CD14-positive monocyte (primary cell): ENCODE results near the gene PHETA2. TPM values are rescaled to one million over a fixed set of nuclear protein-coding genes. Genes with fewer than 3 reads are reported as not detected.

Source experiments
- DNase-seq, 3 donors: peaks; one replicate each; pipeline ENCODE4 v3.0.0-alpha.2; 2011 to 2022
- H2AFZ ChIP-seq: 2 replicates; pipeline ENCODE4 v1.6.0; 2012; ENCODE audit warnings: mild to moderate bottlenecking, low read depth, low read length, inconsistent platforms; ENCODE audit not compliant: insufficient read depth, poor library complexity, severe bottlenecking
- H3K27ac ChIP-seq, 2 donors: 1 replicate in 1 of 2; 2 replicates in 1 of 2; pipeline ENCODE4 v1.5.1; 2012 to 2013; ENCODE audit warnings: low read length in 2 of 2, control low read depth in 1 of 2, inconsistent platforms in 1 of 2, low read depth in 1 of 2, mild to moderate bottlenecking in 1 of 2
- H3K27me3 ChIP-seq, 2 donors: one replicate each; pipeline versions ENCODE4 v1.6.0 to v1.6.1; 2011 to 2013; ENCODE audit warnings: low read length in 2 of 2; ENCODE audit not compliant: control insufficient read depth in 2 of 2, insufficient read depth in 2 of 2
- H3K36me3 ChIP-seq, 2 donors: replicated peaks in 1 of 2; 1 replicate in 1 of 2; 2 replicates in 1 of 2; pipeline versions ENCODE4 v1.5.1 to v1.6.1; 2012 to 2013; ENCODE audit warnings: low read length in 2 of 2, control low read depth in 1 of 2, inconsistent platforms in 1 of 2, mild to moderate bottlenecking in 1 of 2; ENCODE audit not compliant: insufficient read depth in 2 of 2, control insufficient read depth in 1 of 2
- H3K4me1 ChIP-seq, 2 donors: 1 replicate in 1 of 2; 2 replicates in 1 of 2; pipeline versions ENCODE4 v1.5.1 to v1.6.1; 2012 to 2013; ENCODE audit warnings: low read length in 2 of 2, control low read depth in 1 of 2, inconsistent platforms in 1 of 2, mild to moderate bottlenecking in 1 of 2, moderate library complexity in 1 of 2; ENCODE audit not compliant: insufficient read depth in 2 of 2, control insufficient read depth in 1 of 2
- H3K4me2 ChIP-seq: replicated peaks from 2 replicates; pipeline ENCODE3; 2012; ENCODE audit warnings: low read length, moderate library complexity, mild to moderate bottlenecking; ENCODE audit not compliant: poor library complexity, severe bottlenecking; ENCODE audit errors: extremely low read depth
- H3K4me3 ChIP-seq, 3 experiments: fragments of 200-600 bp in 1 of 3; sonication (generic) in 1 of 3; replicated peaks in 1 of 3; 1 replicate in 2 of 3; 2 replicates in 1 of 3; pipeline ENCODE4 v1.5.1; 2011 to 2013; ENCODE audit warnings: low read length in 3 of 3, mild to moderate bottlenecking in 3 of 3, control low read depth in 2 of 3, low read depth in 2 of 3, inconsistent platforms in 1 of 3, moderate library complexity in 1 of 3
- H3K79me2 ChIP-seq: 2 replicates; pipeline ENCODE4 v1.6.0; 2012; ENCODE audit warnings: mild to moderate bottlenecking, control low read depth, inconsistent platforms, low read length, moderate library complexity; ENCODE audit not compliant: insufficient read depth
- H3K9ac ChIP-seq: 2 replicates; pipeline ENCODE4 v1.6.0; 2017; ENCODE audit warnings: low read length, mild to moderate bottlenecking; ENCODE audit not compliant: insufficient read depth, poor library complexity, severe bottlenecking
- H3K9me3 ChIP-seq, 2 donors: replicated peaks in 1 of 2; 1 replicate in 1 of 2; 2 replicates in 1 of 2; pipeline versions ENCODE4 v1.5.1 to v1.6.1; 2012 to 2013; ENCODE audit warnings: low read length in 2 of 2, control low read depth in 1 of 2; ENCODE audit not compliant: control insufficient read depth in 1 of 2, insufficient read depth in 1 of 2
- H4K20me1 ChIP-seq: 2 replicates; pipeline ENCODE4 v1.6.0; 2012; ENCODE audit warnings: mild to moderate bottlenecking, low read length, control low read depth, moderate library complexity; ENCODE audit not compliant: insufficient read depth
- H3K27ac Mint-ChIP-seq, 7 donors: one replicate each; pipeline ENCODE4 v1.8.0; 2020; ENCODE audit warnings: mild to moderate bottlenecking in 7 of 7, mixed read lengths in 7 of 7, moderate library complexity in 6 of 7, inconsistent platforms in 2 of 7
- H3K27me3 Mint-ChIP-seq, 3 donors: one replicate each; pipeline ENCODE4 v1.8.0; 2021 to 2022; ENCODE audit warnings: low read depth in 3 of 3, mild to moderate bottlenecking in 3 of 3, mixed read lengths in 3 of 3, moderate library complexity in 3 of 3, inconsistent platforms in 1 of 3
- H3K36me3 Mint-ChIP-seq, 2 donors: one replicate each; pipeline ENCODE4 v1.8.0; 2020; ENCODE audit warnings: mixed read lengths in 2 of 2, inconsistent platforms in 1 of 2, mild to moderate bottlenecking in 1 of 2
- H3K4me1 Mint-ChIP-seq: one replicate; pipeline ENCODE4 v1.8.0; 2020; ENCODE audit warnings: mild to moderate bottlenecking, mixed read lengths
- H3K4me3 Mint-ChIP-seq, 2 donors: one replicate each; pipeline ENCODE4 v1.8.0; 2020; ENCODE audit warnings: mild to moderate bottlenecking in 2 of 2, mixed read lengths in 2 of 2, moderate library complexity in 1 of 2
- H3K9me3 Mint-ChIP-seq, 7 donors: one replicate each; pipeline ENCODE4 v1.8.0; 2020 to 2022; ENCODE audit warnings: mixed read lengths in 7 of 7, mild to moderate bottlenecking in 6 of 7, moderate library complexity in 6 of 7, inconsistent platforms in 2 of 7
- WGBS: methylation state at CpG from one replicate; pipeline ENCODE4 v1.1.5; 2013; ENCODE audit warnings: missing lambda C conversion rate; ENCODE audit not compliant: insufficient coverage; 5-methylcytosine and 5-hydroxymethylcytosine counted together
- intact Hi-C, 2 donors: fragments of 100-400 bp; cut with micrococcal nuclease; formaldehyde crosslinking; loops; one replicate each; pipeline versions ENCODE4 v1.15.0 to v1.15.1; 2023
- polyA plus RNA-seq, 3 donors: library from polyadenylated mRNA; depleted of rRNA in 1 of 3; unstranded in 2 of 3; stranded (reverse) in 1 of 3; fragments of 300-500 nt in 2 of 3; fragments of >200 nt in 1 of 3; fragmentation: Illumina TruSeq in 2 of 3; gene quantifications; 1 replicate in 2 of 3; 2 replicates in 1 of 3; pipeline ENCODE4 v1.2.3, GENCODE V29; 2012 to 2021
- TF ChIP-seq, protein P1 (sequence below): fragments of 200-600 bp; IDR thresholded peaks from one replicate; pipeline ENCODE4 v1.8.0; 2022; ENCODE audit warnings: antibody characterized with exemption, mild to moderate bottlenecking

The PHETA2 gene
- polyA plus RNA-seq, 3 donors = 2.4 to 3.6 (median 3.3) TPM

GRCh38 chr22:42083119-42083518 lies 9.1 kb downstream of the PHETA2 start:
- Mint-ChIP-seq H3K36me3 (peaks cover 47 to 61% of the 10 kb centered on the region in 2 donors), H3K27me3 (peaks cover 0 to 3% (median 0%) of the 10 kb centered on the region in 3 donors), H3K4me1 (peaks cover 30% of the 10 kb centered on the region), H3K27ac (peak overlapping the region in 1 of 7 donors; percentile 62), H3K4me3 (no peak overlapping the region), H3K9me3 (no peaks in the 10 kb centered on the region)
- Histone ChIP-seq H4K20me1 (peaks cover 19% of the 10 kb centered on the region), H3K9ac (no peak overlapping the region), H3K9me3 (no peaks in the 10 kb centered on the region), H3K27me3 (no peaks in the 10 kb centered on the region), H3K4me2 (no peak overlapping the region), H3K4me3 (no peak overlapping the region), H3K36me3 (peaks cover 39 to 59% of the 10 kb centered on the region in 2 donors), H2AFZ (no peak overlapping the region), H3K79me2 (peaks cover 63% of the 10 kb centered on the region), H3K27ac (no peak overlapping the region), H3K4me1 (peaks cover 19 to 28% of the 10 kb centered on the region in 2 donors)
- DNase-seq = no peak
- TF ChIP-seq, protein P1, sequence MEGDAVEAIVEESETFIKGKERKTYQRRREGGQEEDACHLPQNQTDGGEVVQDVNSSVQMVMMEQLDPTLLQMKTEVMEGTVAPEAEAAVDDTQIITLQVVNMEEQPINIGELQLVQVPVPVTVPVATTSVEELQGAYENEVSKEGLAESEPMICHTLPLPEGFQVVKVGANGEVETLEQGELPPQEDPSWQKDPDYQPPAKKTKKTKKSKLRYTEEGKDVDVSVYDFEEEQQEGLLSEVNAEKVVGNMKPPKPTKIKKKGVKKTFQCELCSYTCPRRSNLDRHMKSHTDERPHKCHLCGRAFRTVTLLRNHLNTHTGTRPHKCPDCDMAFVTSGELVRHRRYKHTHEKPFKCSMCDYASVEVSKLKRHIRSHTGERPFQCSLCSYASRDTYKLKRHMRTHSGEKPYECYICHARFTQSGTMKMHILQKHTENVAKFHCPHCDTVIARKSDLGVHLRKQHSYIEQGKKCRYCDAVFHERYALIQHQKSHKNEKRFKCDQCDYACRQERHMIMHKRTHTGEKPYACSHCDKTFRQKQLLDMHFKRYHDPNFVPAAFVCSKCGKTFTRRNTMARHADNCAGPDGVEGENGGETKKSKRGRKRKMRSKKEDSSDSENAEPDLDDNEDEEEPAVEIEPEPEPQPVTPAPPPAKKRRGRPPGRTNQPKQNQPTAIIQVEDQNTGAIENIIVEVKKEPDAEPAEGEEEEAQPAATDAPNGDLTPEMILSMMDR = no peak
- intact Hi-C loops = no loop called here
- 100% methylated on average over 2 of the region's 4 CpGs for WGBS

DNA sequence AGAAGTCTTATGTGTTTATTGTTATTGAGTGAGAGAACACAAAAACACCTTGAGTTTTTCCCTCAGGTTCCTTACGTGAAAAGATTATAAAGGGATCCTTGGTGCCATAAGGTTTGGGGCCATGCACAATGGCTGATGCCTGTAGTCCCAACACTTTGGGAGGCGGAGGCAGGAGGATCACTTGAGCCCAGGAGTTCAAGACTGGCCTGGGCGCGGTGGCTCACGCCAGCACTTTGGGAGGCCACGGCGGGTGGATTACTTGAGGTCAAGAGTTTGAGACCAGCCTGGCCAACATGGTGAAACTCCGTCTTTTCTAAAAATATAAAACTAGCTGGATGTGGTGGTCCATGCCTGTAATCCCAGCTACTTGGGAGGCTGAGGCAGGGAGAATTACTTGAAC lies 10.8 kb downstream of the PHETA2 start:
- Mint-ChIP-seq H3K4me1 (peaks cover 28% of the 10 kb centered on the region), H3K27ac (peak overlapping the region in 2 of 7 donors; percentile 60 to 63), H3K27me3 (no peaks in the 10 kb centered on the region), H3K36me3 (peaks cover 53 to 60% of the 10 kb centered on the region in 2 donors), H3K4me3 (no peak overlapping the region), H3K9me3 (peaks cover 0 to 2% (median 0%) of the 10 kb centered on the region in 7 donors)
- Histone ChIP-seq H3K27me3 (no peaks in the 10 kb centered on the region), H3K79me2 (peaks cover 79% of the 10 kb centered on the region), H3K27ac (no peak overlapping the region), H3K9me3 (no peaks in the 10 kb centered on the region), H3K9ac (no peak overlapping the region), H3K4me1 (peaks cover 15 to 29% of the 10 kb centered on the region in 2 donors), H4K20me1 (peaks cover 25% of the 10 kb centered on the region), H2AFZ (no peak overlapping the region), H3K4me2 (no peak overlapping the region), H3K36me3 (peaks cover 39 to 65% of the 10 kb centered on the region in 2 donors), H3K4me3 (no peak overlapping the region)
- 100% methylated on average over 2 of the region's 8 CpGs for WGBS
- no peak for DNase-seq
- intact Hi-C loops = no loop called here
- TF ChIP-seq, protein P1 = no peak
